Activated naive CD8-positive, alpha-beta T cell treated with anti-CD3 and anti-CD28 coated beads for 36 hours (primary cell): ENCODE results near the gene CBFB. TPM values are rescaled to one million over a fixed set of nuclear protein-coding genes. Genes with fewer than 3 reads are reported as not detected.
"Not testable (repeated sequence)": the region's sequence is repeated elsewhere in the genome, so short reads cannot be mapped to it uniquely, and the experiment has no call there.

Source experiments
- DNase-seq: peaks from one replicate; pipeline ENCODE4 v3.0.0; 2021
- H3K27ac Mint-ChIP-seq: one replicate; pipeline ENCODE4 v1.8.0; 2022; ENCODE audit warnings: mild to moderate bottlenecking, moderate library complexity, mixed read lengths
- H3K27me3 Mint-ChIP-seq: one replicate; pipeline ENCODE4 v1.8.0; 2022; ENCODE audit warnings: mild to moderate bottlenecking, mixed read lengths
- H3K36me3 Mint-ChIP-seq: one replicate; pipeline ENCODE4 v1.8.0; 2021; ENCODE audit warnings: mild to moderate bottlenecking, mixed read lengths
- H3K4me1 Mint-ChIP-seq: one replicate; pipeline ENCODE4 v1.8.0; 2021; ENCODE audit warnings: mixed read lengths
- H3K4me3 Mint-ChIP-seq: one replicate; pipeline ENCODE4 v1.8.0; 2022; ENCODE audit warnings: mild to moderate bottlenecking, moderate library complexity, mixed read lengths
- H3K9me3 Mint-ChIP-seq: one replicate; pipeline ENCODE4 v1.8.0; 2022; ENCODE audit warnings: mixed read lengths
- total RNA-seq, 2 experiments: library from RNA; stranded (reverse); gene quantifications; one replicate each; pipeline ENCODE4 v1.2.3, GENCODE V29; 2021

The CBFB gene
- total RNA-seq, 2 experiments from 2014 or later, result 110 to 114 TPM

DNA sequence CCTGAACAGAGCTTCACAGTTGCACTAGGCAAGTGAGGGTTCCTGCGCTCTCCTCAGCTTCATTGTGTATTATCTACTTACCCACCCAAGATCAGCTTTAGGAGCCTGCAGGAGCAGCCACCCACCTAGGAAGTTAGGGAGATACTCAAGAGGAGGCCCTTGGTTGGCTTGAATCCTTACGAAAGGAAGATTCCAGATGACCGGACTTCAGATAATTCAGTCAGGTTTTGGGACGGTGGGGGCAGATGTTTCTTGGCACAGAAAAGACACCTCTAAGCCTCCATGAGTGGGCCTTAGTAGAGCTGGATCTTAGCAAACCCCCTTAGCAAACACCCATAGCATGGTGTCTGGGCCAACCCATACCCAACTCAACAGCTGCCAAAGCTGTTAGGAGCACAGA, 2.4 kb upstream of the CBFB start:
- Mint-ChIP-seq H3K4me1 (peaks cover 25% of the 10 kb centered on the region), H3K36me3 (peaks cover 13% of the 10 kb centered on the region), H3K4me3 (no peak overlapping the region), H3K9me3 (no peaks in the 10 kb centered on the region), H3K27ac (no peak overlapping the region), H3K27me3 (no peaks in the 10 kb centered on the region)
- DNase-seq, result no peak

DNA sequence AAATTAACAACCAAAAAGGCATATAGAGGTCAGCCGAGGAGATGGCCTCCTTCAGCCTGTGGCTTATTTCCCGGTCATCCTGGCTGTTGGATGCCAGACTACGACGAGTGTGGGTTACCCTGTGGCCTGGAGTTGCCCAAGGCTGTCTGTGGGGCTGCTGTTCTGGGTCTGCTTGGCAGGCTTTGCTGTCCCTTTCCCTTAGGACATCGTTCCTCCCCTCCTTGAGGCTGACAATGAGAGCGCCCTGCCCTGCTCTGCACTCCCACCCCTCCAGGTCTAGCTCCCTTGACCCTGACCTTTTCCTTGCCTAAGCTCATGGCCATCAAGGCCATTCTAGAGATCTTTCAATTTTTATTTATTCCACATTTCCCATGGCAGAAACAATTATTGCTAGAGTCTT, 1.9 kb upstream of the CBFB start:
- Mint-ChIP-seq H3K4me3 (peak overlapping the region; percentile 38), H3K9me3 (no peaks in the 10 kb centered on the region), H3K4me1 (peaks cover 30% of the 10 kb centered on the region), H3K36me3 (peaks cover 17% of the 10 kb centered on the region), H3K27ac (peak overlapping the region; percentile 19), H3K27me3 (no peaks in the 10 kb centered on the region)
- no peak for DNase-seq

DNA sequence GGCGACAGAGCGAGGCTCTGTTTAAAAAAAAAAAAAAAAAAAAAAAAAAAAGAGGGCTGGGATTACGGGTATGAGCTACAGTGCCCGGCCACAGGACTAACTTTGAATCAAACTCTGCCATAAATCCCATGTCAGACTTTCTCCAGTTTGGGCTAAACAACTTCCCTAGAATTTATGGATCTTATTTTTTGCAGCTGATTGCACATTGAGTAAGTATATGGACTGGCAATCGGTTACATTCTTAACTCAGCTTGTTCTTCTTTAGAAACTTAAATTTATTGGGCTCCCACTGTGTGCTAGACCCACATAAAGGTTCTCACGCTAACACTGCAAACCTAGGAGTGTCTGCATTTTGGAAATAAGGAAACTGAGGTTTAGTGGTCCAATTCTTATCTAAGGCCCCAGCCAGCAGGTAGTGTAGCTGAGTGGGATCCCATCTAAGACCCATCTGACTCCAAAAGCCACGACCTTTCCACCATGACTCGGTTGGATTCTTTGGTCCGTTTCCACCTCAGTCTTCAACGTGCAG, 718 bp upstream of the CBFB start:
- Mint-ChIP-seq H3K4me3 (peak overlapping the region; percentile 89), H3K27me3 (no peaks in the 10 kb centered on the region), H3K9me3 (no peaks in the 10 kb centered on the region), H3K27ac (peak overlapping the region; percentile 91), H3K36me3 (peaks cover 25% of the 10 kb centered on the region), H3K4me1 (peaks cover 38% of the 10 kb centered on the region)
- no peak for DNase-seq

DNA sequence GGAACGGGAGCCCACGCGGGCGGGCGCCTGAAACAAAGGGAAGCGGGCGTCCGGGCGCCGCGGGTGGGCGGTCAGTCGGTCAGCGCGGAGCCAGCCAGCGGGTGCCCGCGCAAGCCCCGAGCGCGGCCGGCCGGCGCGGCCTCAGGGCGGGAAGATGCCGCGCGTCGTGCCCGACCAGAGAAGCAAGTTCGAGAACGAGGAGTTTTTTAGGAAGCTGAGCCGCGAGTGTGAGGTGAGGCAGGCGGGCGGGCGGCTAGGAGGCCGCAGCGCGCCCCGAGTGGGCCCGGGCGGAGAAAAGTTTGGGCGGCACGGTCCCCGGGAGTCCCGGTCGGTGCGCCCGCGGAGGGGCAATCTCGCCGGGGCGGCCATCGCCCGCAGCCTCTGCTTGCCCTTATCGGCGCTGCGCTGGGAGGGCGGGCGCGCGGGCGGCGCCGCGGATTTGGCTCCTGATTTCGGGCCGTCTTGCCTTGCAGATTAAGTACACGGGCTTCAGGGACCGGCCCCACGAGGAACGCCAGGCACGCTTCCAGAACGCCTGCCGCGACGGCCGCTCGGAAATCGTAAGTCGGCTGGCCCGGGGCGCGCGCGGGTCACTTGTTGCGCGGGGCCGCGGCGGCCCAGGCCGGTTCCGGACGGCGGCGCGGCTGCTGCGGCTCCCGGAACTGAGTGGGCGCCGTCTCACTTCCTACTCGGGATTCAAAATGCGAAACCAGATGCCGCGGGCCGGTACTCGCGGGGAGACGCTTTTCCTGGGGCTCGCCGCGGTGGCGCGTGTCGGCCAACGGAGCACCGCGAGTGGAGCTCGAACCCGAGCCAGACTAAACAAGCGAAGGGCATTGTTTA, 526 bp downstream of the CBFB start:
- H3K4me1 Mint-ChIP-seq, result peaks cover 38% of the 10 kb centered on the region
- no peaks in the 10 kb centered on the region for H3K9me3 Mint-ChIP-seq
- H3K27me3 Mint-ChIP-seq, result no peaks in the 10 kb centered on the region
- DNase-seq, result peak; percentile 68
- peak overlapping the region; percentile 89 for H3K4me3 Mint-ChIP-seq
- peaks cover 25% of the 10 kb centered on the region for H3K36me3 Mint-ChIP-seq
- peak overlapping the region; percentile 80 for H3K27ac Mint-ChIP-seq

DNA sequence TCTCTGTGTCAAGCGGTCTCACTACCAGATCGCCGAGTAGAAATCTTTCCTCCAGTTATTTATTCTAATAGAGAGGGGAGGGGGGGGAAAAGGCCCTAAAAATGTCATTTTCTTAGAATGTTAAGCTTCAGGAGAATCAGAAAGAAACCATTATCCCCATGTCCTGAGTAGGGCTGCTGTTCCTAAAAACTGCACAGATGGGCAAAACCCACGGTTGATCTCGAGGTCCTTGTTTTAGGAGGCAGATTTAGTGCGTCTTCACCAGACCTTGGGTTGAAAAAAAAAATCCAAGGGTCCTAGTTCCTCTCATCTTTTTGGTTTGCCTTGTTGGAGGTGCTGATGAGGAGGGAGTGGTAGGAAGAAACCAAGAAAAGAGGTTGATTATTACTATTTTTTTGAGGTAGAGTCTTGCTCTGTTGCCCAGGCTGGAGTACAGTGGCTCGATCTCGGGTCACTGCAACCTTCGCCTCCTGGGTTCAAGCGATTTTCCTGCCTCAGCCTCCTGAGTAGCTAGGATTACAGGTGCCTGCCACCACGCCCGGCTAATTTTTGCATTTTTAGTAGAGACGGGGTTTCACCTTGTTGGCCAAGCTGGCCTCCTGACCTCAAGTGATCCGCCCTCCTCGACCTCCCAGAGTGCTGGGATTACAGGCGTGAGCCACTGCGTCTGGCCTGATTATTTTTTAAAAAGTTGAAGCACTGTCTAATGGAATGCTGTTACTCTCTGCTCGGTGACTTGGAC, 1.4 kb downstream of the CBFB start:
- Mint-ChIP-seq H3K27me3 (no peaks in the 10 kb centered on the region), H3K4me3 (peak overlapping the region; percentile 89), H3K36me3 (peaks cover 33% of the 10 kb centered on the region), H3K4me1 (peaks cover 38% of the 10 kb centered on the region), H3K27ac (peak overlapping the region; percentile 80), H3K9me3 (no peaks in the 10 kb centered on the region)
- no peak for DNase-seq

DNA sequence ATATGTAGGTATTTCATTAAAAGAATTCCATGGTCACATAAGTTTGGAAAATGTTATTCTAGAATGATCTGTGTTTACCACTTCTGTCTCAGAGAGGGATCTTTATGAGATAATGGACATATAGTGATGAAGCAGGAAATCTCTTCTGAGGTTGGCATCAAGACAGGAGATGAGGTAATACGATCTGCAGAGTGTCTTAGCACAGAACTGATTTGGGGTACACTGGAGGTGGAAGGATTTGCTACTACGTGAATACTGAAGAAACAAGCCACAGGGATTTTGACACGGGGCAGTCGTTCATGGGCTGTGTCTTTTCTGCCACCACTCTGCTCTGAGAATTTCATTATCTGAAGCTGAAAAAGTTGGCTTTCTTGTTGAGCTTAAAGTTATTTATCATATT, 5.5 kb downstream of the CBFB start:
- no peak overlapping the region for H3K4me3 Mint-ChIP-seq

DNA sequence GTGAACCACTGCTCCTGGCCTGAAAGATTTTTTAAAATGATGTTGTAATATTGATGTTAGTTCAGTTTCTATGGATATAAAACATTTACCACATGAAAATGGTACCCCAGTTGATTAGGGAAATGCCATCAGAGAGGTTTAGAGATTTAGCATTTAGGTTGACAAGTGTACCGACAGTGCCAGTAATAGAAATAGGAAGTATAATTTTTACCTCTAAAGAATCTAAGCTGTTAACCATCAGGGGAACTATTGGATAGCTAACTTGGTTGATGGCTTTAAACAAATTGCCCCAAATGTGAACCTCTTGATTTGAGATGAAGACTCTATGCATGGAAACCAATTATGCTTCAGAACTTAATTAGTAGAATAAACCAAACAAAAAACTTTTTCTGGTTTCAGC, 6.4 kb downstream of the CBFB start:
- Mint-ChIP-seq H3K36me3 (peaks cover 36% of the 10 kb centered on the region), H3K4me3 (no peak overlapping the region), H3K27me3 (no peaks in the 10 kb centered on the region), H3K9me3 (no peaks in the 10 kb centered on the region), H3K4me1 (peaks cover 39% of the 10 kb centered on the region), H3K27ac (no peak overlapping the region)
- no peak for DNase-seq

More for the DNA sequence above, 5.5 kb downstream of the CBFB start:
- no peaks in the 10 kb centered on the region for H3K27me3 Mint-ChIP-seq
- no peaks in the 10 kb centered on the region for H3K9me3 Mint-ChIP-seq
- no peak overlapping the region for H3K27ac Mint-ChIP-seq
- peaks cover 42% of the 10 kb centered on the region for H3K36me3 Mint-ChIP-seq
- DNase-seq, result no peak
- peaks cover 38% of the 10 kb centered on the region for H3K4me1 Mint-ChIP-seq

DNA sequence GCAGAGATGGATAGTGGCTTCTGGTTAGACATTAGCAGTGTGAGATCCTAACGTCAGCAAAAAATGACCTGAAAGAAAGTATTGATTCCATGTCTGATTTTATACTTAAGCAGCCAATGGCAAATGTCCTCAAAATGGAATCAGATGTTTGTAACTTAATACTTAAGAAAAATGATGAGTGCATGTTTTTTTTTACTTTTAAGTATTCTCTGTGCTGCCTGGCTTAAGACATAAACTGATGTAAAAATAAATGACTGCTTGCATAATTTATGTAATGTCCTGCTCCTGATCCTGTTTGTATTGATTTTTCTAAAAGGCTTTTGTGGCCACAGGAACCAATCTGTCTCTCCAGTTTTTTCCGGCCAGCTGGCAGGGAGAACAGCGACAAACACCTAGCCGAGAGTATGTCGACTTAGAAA, 7.4 kb downstream of the CBFB start:
- Mint-ChIP-seq H3K27ac (no peak overlapping the region), H3K4me1 (peaks cover 33% of the 10 kb centered on the region), H3K36me3 (peaks cover 41% of the 10 kb centered on the region), H3K9me3 (no peaks in the 10 kb centered on the region), H3K27me3 (no peaks in the 10 kb centered on the region), H3K4me3 (no peak overlapping the region)
- no peak for DNase-seq

DNA sequence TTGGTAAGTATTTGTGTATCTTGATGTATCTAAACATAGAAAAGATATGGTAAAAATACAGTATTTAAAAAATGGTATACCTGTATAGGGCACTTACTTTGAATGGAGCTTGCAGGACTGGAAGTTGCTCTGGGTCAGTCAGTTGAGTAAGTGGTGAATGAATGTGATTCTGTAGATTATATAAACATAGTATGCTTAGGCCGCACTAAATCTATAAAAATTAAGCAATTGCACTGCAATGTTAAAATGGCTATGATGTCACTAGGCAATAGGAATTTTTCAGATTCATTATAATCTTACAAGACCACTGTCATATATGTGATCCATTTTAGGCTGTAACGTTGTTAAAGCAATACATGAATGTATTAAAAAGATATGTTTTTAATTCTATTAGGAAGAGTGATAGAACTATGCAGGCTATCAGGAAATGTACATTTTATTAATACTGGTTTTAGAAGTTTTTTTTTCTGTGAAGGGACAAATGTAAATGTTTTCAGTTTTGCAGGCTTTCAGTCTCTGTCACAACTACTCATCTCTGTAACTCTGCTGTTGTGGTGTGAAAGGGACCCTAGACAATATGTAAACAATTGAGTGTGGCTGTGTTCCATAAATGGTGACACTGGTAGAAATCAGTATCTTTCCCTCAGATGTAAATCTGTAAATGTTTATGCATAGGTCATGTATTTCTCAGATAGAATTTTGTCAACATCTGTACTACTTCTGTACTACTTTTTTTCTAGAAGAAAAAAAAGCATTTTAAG, 10.5 kb downstream of the CBFB start:
- no peak overlapping the region for H3K4me3 Mint-ChIP-seq
- H3K9me3 Mint-ChIP-seq, result no peaks in the 10 kb centered on the region
- H3K36me3 Mint-ChIP-seq, result peaks cover 29% of the 10 kb centered on the region
- H3K27ac Mint-ChIP-seq, result no peak overlapping the region
- peaks cover 22% of the 10 kb centered on the region for H3K4me1 Mint-ChIP-seq
- no peak for DNase-seq
- no peaks in the 10 kb centered on the region for H3K27me3 Mint-ChIP-seq

DNA sequence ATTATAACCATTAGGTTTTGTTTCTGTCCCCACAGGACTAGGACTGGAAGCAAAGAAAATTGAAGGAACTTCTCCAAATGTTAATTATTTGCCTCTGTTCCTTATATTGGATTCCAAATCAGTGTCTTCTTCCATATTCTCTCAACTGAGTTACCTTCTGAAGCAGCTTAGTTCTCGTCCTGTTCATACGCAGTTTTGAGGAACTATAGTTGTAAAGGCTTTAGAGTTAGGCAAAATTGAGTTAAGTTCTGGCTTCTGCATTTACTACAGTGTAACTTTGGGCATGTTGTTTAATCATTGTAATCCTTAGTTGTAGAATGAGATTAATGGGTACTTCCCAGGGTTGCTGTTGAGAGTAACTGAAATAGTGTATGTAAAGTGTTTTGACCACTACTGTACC, 11.2 kb downstream of the CBFB start:
- Mint-ChIP-seq H3K9me3 (no peaks in the 10 kb centered on the region), H3K4me1 (peaks cover 19% of the 10 kb centered on the region), H3K27ac (no peak overlapping the region), H3K36me3 (peaks cover 23% of the 10 kb centered on the region), H3K4me3 (no peak overlapping the region), H3K27me3 (no peaks in the 10 kb centered on the region)
- DNase-seq, result no peak

DNA sequence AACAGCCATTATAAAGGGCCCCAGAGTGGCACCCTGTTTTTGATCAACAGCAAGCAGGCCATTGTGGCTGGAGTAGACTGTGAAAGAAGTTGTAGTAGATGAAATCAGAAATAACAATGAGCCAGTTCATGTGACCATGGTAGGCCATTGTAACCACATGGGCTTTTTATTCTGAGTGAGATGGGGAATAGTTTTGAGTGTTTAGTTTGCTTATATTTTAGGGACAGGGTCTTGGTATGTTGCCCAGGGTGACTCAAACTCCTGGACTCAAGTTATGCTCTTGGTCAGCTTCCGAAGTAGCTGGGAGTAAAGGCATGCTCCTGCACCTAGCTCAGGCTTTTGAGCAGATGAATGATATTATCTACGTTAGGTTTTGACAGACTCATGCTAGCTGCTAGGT, 12.0 kb downstream of the CBFB start:
- DNase-seq, result no peak
- Mint-ChIP-seq H3K4me1 (peaks cover 16% of the 10 kb centered on the region), H3K4me3 (no peak overlapping the region), H3K36me3 (peaks cover 22% of the 10 kb centered on the region), H3K9me3 (no peaks in the 10 kb centered on the region), H3K27ac (no peak overlapping the region), H3K27me3 (no peaks in the 10 kb centered on the region)

DNA sequence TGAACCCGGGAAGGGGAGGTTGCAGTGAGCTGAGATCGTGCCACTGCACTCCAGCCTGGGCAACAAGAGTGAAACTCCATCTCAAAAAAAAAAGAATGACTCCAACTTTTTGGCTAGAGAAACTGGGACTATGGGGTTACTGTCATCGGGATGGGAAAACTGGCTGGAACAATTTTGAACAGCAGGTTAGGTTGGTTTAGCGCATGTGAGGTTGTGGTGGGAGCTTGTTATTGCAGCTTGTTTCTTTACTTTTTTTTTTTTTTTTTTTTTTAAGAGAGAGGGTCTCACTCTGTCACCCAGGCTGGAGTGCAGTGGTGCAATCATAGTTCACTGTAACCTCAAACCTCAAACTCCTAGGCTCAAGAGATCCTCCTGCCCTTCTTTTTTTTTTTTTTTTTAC, 12.6 kb downstream of the CBFB start:
- not testable (repeated sequence) for H3K4me3 Mint-ChIP-seq, DNase-seq, H3K27ac Mint-ChIP-seq, H3K27me3 Mint-ChIP-seq, H3K9me3 Mint-ChIP-seq
- H3K36me3 Mint-ChIP-seq, result peaks cover 20% of the 10 kb centered on the region
- H3K4me1 Mint-ChIP-seq, result peaks cover 16% of the 10 kb centered on the region

DNA sequence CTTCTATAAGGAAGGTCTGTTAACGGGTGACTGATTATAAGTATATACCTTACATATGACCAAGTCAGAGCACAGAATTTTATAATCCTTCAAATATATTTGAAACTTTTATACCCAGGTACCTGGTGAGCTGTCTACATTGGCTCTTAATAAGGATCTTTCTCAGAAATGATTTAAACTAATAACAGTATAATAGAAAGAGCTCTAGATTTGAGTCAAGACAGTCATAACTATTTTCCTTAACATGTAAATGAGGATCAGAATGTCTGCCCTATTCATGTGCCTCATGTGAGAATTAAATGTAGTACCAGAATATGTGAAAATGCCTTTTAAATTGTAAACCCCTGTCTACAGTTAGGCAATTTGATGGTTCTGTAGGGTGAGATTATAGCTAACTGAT, 14.5 kb downstream of the CBFB start:
- Mint-ChIP-seq H3K4me3 (no peak overlapping the region), H3K9me3 (no peaks in the 10 kb centered on the region), H3K4me1 (peaks cover 16% of the 10 kb centered on the region), H3K27ac (no peak overlapping the region), H3K36me3 (peaks cover 15% of the 10 kb centered on the region), H3K27me3 (no peaks in the 10 kb centered on the region)
- no peak for DNase-seq

DNA sequence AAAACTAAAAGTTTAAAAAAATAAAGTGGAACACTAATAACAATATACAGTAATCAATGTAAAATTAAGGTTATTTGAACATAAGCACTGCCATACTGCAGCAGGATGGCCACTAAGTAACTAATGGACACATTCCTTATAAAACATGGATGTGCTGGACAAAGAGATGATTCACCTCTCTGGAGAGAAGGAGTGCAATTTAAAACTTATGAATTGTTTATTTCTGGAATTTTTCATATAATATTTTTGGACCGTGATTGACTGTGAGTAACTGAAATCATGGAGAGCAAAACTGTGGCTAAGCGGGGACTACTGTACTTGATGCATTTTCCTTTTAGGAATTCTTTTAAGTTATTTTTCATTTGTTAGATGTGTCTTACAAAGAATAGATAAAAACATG, 21.8 kb downstream of the CBFB start:
- Mint-ChIP-seq H3K27me3 (no peaks in the 10 kb centered on the region), H3K27ac (no peak overlapping the region), H3K4me3 (no peak overlapping the region), H3K9me3 (no peaks in the 10 kb centered on the region), H3K36me3 (peaks cover 18% of the 10 kb centered on the region), H3K4me1 (peaks cover 39% of the 10 kb centered on the region)
- DNase-seq, result no peak

DNA sequence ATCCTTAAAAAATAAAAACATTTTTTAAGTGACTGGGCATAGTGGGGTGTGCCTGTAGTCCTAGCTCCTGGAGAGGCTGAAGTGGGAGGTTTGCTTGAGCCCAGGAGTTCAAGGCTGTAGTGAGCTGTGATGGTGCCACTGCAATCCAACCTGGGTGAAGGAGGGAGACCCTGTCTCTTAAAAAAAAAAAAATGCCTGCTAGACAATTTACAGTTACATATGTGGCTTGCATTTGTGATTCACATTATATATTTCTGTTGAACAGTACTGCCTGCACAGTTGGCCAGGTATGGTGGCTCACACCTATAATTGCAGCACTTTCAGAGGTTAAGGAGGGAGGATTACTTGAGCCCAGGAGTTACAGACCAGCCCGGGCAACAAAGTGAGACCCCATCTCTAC, 23.4 kb downstream of the CBFB start:
- no peaks in the 10 kb centered on the region for H3K27me3 Mint-ChIP-seq
- peak overlapping the region; percentile 90 for H3K27ac Mint-ChIP-seq
- DNase-seq, result no peak
- peaks cover 44% of the 10 kb centered on the region for H3K4me1 Mint-ChIP-seq
- H3K36me3 Mint-ChIP-seq, result peaks cover 24% of the 10 kb centered on the region
- no peaks in the 10 kb centered on the region for H3K9me3 Mint-ChIP-seq
- peak overlapping the region; percentile 53 for H3K4me3 Mint-ChIP-seq
